GM18867 (cell line): ENCODE results near the gene RAB3D.
A peak's percentile ranks its signal among the peaks of the same experiment; 100 is the strongest.
"Not testable (repeated sequence)": the region's sequence is repeated elsewhere in the genome, so short reads cannot be mapped to it uniquely, and the experiment has no call there.

ENCODE experiments used
- ATAC-seq: cut with Tn5 transposase; IDR thresholded peaks from one replicate; pipeline ENCODE4 v1.9.1; 2021; ENCODE audit warnings: mild to moderate bottlenecking, moderate library complexity; ENCODE audit not compliant: unreplicated experiment

Gene RAB3D

DNA sequence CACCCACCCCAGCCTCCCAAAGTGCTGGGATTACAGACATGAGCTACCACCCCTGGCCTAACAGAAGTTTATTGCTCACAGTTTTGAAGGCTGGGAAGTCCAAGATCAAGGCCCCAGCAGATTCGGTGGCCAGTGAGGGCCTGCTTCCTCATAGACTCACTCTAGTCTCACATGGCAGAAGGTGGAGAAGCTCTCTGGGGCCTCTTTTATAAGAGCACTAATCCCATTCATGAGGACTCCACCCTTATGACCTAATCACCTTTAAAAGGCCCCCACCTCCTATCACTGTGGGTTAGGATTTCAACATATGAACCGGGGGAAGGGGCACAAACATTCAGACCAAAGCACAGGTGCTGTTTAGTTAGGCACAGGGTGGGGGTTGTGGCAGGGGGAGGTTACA lies 28.1 kb upstream of the RAB3D start:
- no peak for ATAC-seq

DNA sequence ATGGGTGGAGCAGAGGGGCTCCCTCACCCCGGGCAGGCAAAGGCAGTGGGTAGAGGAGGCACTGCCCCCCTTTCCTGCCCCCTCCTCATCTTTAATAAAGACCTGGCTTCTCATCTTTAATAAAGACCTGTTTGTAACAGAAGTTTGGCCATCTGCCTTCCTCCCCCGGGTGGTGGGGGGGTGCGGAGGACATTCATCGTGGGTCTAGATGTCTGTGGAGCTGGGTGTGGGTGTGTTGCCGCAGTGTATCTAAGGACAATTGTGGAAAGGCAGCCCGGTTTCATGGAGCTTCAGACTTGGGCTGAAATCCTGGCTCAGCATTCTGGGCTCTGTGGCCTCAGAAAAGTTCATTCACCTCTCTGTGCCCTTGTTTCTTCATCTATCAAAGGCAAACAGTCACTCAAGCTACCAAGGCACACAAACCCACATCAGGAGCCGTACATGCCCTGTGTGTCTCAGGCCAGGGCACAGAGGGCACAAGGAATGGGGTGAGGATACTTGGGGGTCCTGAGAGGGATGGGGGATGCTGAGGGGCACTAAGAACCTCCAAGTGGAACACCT lies 26.2 kb upstream of the RAB3D start:
- no peak for ATAC-seq

DNA sequence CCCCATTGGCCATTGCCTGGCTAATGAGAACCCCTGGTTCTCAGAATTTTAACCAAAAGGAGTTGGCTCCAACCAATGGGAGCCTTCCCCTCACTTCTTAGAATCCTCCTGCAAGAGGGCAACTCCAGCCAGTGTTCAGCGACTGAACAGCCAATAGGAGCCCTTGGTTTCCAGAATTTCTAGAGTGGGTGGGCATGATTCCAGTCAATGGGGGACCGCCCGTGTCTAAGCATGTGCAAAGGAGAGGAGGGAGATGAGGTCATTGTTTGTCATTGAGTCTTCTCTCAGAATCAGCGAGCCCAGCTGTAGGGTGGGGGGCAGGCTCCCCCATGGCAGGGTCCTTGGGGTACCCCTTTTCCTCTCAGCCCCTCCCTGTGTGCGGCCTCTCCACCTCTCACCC lies 25.5 kb upstream of the RAB3D start:
- ATAC-seq = no peak

DNA sequence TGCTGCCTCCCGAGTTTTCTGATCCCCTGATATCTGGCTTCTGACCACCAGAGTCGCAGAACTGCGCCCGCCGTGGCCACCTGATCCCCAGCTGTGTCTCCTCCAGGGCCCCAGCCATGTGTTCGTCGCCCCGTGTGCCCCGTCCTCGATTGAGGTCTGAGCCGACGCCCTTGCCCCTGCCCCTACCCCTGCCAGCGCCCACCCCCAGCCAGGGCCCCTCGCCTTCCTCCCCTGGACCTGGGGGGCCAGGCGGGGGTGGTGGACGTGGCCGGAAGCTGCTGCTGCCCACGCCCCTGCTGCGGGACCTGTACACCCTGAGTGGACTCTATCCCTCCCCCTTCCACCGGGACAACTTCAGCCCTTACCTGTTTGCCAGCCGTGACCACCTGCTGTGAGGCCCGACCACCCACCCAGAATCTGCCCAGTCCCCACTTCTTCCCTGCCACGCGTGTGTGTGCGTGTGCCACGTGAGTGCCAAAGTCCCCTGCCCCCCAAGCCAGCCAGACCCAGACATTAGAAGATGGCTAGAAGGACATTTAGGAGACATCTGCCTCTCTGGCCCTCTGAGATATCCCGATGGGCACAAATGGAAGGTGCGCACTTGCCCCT lies 24.9 kb upstream of the RAB3D start:
- ATAC-seq = no peak

DNA sequence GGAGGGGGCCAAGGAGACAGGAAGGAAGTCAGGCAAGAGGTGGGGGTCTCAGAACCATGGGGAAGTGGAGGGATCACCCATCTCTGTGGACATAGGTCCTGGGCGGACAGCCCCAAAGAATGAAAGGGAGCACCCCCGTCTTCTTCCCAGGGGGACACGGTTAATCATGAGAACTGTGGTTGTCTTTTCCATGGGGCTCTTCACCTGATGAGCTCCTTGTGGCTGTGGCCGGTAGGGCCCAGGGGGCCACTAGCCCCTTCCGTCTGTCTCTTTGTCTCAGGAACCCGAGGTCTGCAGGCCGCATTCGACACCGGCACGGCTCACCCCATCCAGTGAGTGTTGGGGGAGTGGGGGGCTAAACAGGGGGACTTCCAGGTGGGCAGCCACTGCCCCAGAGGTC lies 24.4 kb upstream of the RAB3D start:
- ATAC-seq = no peak

DNA sequence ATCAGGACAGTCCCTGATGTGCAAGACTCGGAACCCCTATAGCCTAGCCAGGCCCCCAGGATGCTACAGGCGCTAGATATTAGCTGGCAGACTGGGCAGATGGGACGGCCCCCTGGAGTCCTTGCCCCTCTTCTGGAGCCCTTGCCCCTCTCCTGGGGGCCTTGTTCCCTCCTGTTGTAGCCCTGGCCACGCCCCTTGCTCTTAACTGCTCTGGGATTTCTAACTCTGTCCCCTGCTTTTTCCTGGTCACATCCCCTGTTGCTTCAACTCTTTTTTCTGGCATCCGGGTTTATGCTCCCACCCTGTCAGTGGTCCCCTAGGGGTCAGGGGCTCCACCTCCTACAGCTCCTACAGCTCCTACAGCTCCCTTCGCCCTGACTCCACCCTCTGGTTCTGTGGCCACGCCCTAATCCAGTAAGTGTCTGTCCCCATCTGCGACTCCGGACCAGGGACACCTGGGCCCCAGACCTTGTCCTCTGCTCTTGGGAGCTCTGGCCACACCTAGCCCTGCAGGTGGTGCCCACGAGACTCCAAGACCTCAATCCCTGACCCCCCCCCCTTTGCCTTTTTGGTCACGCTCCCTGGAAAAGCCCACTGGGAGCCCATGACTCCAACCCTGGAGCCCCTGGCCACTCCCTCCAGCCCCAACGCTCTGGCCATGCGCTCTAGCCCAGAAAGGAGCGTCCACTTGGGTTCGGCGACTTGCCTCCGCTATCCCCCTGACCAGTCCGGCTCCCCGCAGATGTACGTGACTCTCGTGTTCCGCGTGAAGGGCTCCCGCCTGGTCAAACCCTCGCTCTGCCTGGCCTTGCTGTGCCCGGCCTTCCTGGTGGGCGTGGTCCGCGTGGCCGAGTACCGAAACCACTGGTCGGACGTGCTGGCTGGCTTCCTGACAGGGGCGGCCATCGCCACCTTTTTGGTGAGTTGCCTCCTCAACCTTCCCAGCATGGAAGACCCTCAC lies 22.6 kb upstream of the RAB3D start:
- ATAC-seq = no peak

DNA sequence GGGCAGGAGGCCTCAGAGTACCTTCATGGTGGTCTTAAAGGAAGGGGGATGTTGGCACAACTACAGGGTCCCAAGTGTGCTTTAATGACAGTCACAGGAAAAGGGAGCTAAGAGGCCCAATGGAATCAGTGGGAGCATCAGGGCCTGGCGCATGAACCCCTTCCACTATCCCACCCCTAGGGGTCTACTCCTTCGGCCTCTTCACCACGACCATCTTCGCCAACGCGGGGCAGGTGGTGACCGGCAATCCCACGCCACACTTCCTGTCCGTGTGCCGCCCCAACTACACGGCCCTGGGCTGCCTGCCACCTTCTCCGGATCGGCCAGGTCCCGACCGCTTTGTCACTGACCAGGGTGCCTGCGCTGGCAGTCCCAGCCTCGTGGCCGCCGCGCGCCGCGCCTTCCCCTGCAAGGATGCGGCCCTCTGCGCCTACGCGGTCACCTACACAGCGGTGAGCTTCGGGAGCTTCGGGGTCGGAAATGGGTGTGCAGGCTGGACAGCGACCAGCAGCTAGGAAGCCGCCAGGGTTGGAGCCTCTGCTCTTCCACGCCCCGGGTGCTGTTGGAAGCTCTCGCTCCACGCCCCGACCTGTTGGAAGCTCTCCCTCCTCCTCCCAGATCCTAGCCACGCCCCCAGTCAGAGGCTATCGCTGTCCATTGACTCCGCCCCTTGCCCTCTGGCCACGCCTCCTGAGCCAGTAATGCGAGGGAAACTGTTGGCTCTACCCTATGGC lies 21.7 kb upstream of the RAB3D start:
- ATAC-seq = no peak

DNA sequence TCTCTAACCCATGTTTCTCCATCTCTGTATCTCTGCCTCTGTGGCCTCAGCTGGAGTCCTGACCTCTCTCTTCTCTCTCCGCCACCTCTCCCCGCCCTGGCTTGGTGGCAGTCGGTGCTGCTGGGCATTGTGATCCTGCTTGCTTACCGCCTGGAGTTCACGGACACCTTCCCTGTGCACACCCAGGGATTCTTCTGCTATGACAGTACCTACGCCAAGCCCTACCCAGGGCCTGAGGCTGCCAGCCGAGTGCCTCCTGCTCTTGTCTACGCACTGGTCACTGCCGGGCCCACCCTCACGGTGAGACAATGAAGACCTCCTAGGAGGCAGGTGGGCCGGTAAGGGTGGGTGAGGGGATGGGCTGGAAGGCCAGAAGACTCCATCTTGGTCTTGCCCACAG lies 20.0 kb upstream of the RAB3D start:
- no peak for ATAC-seq

DNA sequence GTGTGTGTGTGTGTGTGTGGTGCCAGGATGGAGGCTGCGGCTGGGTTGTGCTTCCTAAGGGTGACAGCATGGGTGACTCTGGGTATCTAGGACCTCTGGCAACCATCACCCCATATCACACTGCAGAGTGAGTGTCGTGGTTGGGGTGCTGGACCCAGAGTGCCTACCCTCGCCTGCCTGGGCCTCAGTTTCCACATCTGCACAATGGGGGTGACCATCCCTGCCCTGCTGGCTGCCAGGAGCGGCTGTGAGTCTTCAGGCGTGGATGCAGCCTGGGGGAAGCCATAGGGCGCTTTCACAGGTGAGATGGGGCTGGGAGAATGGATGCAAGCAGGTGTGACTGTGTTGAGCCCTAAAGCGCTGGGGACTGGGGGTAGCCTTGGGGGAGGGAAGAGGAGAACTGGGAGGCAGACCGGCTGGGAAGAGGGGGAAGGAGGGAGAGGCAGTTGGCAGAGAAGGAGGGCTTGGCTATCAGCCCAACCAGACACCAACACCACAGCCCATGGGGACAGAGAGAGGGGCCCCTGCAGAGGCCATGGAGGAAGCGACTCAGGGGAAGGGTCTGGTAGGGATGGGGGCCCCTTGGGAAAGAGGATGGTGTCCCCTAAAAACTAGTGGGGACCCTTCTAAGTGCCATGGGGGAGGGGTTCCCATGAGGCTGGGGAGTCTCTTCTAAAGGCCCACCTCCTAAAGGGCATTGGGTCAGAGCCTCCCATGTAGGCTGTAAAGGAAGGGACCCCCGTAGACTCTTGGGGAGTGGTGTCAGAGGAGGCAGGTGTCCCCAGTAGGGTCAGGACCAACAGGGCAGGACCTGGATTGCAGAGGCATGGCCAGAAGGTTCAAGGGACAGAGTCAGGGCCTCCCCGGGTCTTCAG lies 17.5 kb upstream of the RAB3D start:
- no peak for ATAC-seq

DNA sequence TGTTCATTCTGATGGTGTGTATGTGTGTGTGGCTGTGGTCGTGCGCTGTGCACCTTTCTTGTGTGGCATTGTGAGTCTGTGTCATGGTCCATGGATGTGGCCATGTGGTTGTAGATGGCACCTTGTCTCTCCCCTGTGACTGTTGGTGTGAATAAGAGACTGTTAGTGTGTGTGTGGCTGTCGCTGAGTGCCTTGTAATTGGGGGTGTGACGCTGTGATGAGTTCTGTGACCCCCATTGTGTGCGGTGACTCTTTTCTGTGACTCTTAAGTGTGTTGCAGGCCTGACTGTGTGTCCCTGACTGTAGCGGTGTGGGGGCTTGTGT lies 16.6 kb upstream of the RAB3D start:
- no peak for ATAC-seq

DNA sequence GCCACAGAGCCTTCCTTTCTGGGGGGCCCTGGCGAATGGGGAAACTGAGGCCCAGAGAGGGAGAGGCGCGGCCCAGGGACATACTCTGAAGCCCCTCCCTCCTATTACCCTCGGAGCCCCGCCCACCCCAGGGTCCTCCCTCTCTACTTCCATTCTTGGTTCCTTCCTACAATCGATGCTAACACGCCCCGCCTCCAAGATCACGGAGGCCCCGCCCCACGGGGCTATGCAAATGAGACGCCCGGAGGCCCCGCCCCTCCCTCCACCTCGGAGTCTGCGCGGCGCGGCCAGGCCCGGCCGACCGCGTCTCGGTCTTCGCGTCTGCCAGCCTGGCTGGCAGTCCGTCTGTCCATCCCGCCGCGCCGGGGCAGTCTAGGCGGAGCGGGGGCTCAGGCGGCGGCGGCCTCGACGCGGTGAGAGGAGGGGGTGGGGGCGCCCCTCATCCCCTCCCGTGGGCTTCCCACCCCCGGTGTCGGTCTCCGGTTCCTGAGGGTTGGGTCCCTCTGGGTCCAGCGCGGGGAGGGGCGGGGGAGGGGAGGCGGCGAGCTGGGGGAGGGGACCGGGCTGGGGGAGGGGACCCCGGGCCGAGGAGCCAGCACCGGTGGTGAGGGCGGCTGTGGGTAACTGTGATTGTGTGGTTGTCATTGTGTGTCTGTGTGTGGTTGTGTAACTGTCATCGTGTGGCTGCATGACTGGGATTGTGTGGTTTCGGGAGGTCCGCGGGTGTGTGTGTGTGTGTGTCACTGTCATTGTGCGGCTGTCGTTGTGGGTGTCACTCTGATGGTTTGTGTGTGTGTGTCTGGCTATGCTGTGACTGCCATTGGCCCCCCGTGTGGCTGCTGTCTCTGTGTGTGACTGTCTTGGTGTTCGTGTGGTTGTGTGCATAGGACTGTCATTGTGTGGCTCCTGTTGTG lies 16.0 kb upstream of the RAB3D start, which contains the start of gene PLPPR2:
Gene PLPPR2, plus strand, starts transcription at position 273 of the 914 bp plus-strand sequence. CDS start 2,242 bp downstream, outside the sequence.
- peak; percentile 56 for ATAC-seq

DNA sequence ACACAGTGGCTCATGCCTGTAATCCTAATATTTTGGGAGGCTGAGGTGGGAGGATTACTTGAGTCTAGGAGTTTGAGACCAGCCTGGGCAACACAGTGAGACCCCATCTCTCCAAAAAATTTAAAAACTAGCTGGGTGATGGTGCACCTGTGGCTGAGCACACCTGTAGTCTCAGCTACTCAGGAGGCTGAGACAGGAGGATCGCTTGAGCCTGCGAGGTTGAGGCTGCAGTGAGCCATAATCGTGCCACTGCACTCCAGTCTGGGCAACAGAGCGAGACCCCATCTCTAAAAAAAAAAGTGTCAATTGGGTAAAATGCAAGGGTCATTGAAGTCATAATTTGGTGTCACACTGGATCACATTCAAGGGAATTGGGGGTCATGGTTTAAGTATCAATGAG lies 14.6 kb upstream of the RAB3D start:
- not testable (repeated sequence) for ATAC-seq

DNA sequence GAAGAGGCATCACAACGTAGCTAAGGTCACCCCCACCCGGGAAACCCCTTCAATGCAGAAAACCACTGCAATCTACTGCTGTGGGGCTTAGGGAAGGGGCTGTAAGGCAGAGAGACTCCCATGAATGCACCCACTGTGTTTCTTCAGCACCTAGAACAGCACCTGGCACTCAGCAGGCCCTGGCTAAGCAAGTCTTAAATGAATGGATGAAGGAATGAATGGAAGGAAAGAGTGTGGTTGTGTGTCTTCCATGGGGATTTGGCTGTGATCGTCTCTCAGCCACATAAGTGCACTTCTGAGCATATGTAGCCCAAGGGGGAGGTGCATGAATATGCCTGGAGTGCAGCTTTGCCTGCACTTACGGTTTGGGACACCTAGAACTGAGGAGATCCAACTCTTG lies 9.7 kb upstream of the RAB3D start:
- no peak for ATAC-seq

DNA sequence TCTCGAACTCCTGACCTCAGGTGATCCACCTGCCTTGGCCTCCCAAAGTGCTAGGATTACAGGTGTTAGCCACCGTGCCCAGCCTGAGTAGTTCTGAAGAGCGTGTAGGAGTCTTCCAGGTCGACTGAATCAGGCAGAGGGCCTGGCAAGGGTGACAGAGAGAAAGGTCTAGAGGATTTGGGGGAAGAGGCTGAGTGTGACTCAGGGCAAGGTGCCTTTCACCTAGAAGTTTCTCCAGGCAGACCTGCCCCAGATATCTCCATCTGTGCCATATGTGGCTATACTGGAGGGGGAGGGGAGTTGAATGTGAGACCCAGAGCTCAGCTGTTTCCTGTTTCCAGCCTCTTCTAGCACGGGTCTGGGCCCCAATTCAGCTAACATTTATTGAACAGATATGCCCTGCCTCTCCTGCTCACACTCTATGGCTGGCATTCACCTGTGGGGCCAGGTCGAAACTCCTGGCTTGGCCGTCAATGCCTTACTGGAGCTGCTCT lies 8.1 kb upstream of the RAB3D start:
- ATAC-seq = no peak

DNA sequence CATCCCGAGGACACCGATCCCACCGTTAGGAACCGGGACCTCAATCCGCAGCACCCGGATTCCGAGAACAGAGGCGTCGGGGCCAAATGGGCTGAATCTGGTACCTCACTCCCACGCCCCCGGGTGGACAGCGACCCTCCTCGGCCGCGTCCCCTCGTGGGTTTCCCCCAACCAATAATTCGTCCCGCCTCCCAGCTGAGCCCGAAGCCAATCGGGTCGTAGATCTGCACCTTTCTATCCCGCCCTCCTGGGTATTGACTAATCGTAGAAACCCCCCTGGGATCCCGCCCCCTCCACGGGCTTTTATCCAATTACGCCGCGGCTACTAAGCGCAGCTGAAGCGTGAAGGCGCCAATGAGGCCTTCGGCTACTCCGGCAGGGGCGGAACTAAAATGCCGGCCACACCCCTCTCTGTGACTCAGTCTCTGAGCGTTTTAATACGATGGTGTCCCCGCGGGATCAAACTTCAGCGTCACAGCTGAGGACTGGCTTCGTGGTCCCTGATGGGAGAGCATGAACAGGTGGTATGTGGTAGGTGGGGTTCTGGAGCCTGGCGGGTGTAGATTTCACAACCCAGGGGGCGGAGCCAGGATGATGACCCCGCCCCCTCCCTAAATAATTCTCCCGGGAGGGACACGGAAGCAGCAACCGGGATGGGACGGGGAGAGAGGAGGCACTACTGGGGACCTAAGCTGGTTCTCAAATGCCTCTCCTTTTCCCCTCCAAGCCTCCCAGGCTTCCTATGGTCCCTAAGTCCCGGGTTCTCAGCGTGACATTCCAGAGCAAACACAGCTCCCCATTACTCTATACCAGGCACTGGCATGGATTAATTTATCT lies 6.9 kb upstream of the RAB3D start, which contains the start of the genes CCDC159 and TMEM205:
Gene CCDC159, plus strand, starts transcription at position 416 of the 837 bp plus-strand sequence. Its CDS starts 88 bp downstream, at position 504.
Gene TMEM205, minus strand, starts transcription at position 165 of the 837 bp plus-strand sequence. CDS start 649 bp downstream, outside the sequence.
- ATAC-seq = peak; percentile 86

DNA sequence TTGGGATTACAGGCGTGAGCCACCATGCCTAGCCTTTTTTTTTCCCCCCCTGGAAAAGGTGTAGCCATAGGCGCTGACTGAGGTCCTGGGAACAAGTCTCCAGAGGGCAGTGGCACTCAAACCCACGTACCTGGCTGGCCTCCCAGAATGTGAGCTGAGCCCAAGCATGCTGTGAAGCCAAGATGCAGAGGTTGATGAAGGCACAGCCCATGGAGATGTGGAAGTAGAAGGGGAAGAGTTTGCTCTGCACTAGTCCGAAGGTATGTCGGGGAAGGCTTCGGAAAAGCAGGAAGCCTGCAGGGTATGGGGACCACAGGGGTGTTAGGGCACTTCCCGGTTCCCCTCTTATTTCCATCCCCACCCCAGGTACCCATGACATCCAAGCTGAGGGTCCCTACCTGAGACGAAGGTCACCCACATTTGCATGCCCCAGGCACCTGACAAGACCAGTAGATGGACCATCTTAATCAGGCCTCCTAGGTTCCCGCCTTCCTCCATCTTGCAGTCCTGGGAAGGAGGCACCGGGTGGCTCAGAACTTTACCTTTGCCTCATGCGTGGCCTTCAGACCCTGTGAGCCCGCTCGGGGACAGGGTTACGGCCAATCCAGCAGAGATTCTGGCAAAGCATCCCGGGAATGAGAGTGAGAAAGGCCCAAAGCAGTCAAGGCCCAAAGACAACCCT lies 5.8 kb upstream of the RAB3D start:
- ATAC-seq = no peak

DNA sequence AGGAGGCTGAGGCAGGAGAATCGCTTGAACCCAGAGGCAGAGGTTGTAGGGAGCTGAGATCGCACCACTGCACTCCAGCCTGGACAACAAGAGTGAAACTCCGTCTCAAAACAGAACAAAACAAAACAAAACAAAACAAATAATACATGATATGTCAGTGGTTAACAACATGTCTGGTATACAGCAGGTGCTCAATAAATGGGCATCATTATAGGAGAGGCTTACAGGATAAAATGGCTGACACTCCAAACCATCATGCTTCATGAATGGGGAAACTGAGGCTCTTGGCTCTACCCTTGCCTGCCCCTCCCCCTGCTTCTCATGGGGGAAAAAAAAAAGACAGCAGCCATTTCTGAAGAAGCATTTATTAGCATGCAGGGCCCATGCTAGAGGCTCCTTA lies 3.0 kb upstream of the RAB3D start:
- no peak for ATAC-seq
